ENCODE results near the gene SLC25A30. TPM values are rescaled to one million over a fixed set of nuclear protein-coding genes. Genes with fewer than 3 reads are reported as not detected.

SLC25A30 gene
- total and polyA plus RNA-seq, 2 donors (not counting 1 experiment from before 2014, with no cell fraction given): 11.2 to 16.9 TPM

DNA sequence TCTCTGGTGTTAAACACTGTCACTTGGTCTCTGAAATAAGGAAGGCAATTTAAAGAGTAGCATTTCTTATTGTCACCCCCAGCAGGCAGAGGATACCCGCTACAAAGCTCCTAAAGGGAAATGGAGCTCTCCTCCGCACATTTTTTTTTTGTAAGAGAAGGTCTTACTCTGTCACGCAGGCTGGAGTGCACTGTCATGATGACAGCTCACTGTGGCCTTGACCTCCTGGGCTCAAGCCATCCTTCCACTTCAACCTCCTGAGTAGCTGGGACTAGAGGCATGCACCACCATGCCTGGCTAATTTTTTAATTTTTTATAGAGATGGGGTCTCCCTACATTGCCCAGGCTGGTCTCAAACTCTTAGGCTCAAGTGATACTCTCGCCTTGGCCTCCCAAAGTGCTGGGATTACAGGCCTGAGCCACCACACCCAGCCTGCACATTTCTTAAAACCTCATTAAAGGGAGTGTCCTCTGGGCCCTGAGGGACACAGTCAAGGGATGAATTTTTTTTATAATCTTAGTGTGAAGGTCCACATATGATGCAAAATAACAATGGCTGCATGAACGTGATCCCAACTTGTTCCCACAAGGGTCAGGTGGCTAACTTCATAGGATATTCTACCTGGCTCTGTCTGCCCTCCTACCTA, 32.1 kb downstream of the SLC25A30 start:
- Histone ChIP-seq H3K4me3 (ENCODE audit: control extremely low read depth in 1 of 5, extremely low read depth in 1 of 5, insufficient read depth in 1 of 5, low read depth in 2 of 5, low read length in 4 of 5) (no peak overlapping the region), H3K36me3 (replicated peaks in 1 of 2; ENCODE audit: control extremely low read depth in 1 of 2, control insufficient read depth in 1 of 2, extremely low read depth in 1 of 2, insufficient read depth in 2 of 2, low read length in 1 of 2) (peaks cover 0 to 8% of the 10 kb centered on the region in 2 experiments), H3K9ac (ENCODE audit: low read length) (no peak overlapping the region), H3K9me3 (ENCODE audit: control extremely low read depth in 1 of 3, control insufficient read depth in 2 of 3, insufficient read depth in 1 of 3, low read length in 2 of 3) (no peaks in the 10 kb centered on the region), H3K4me2 (replicated peaks; ENCODE audit: low read depth, low read length, poor library complexity, severe bottlenecking) (no peak overlapping the region), H3K4me1 (ENCODE audit: control insufficient read depth in 2 of 2, insufficient read depth in 2 of 2, low read length in 2 of 2) (no peaks in the 10 kb centered on the region), H3K79me2 (ENCODE audit: control insufficient read depth, insufficient read depth, low read length) (no peaks in the 10 kb centered on the region), H3K27me3 (replicated peaks in 1 of 4; ENCODE audit: control extremely low read depth in 1 of 4, control insufficient read depth in 3 of 4, insufficient read depth in 4 of 4, low read length in 3 of 4) (no peaks in the 10 kb centered on the region), H3K27ac (ENCODE audit: low read length in 2 of 2) (no peak overlapping the region), H4K20me1 (ENCODE audit: control insufficient read depth, insufficient read depth, low read length, poor library complexity, severe bottlenecking) (no peaks in the 10 kb centered on the region), H2AFZ (ENCODE audit: insufficient read depth, low read depth, low read length, poor library complexity, severe bottlenecking) (no peak overlapping the region)
- no peaks in the 10 kb centered on the region for H3K4me1 Mint-ChIP-seq
- CTCF ChIA-PET: interaction anchor here (1.1 kb wide), 1 partner anchor 15 kb away, joined by 3 read pairs; no protein-coding TSS in a partner anchor
- intact Hi-C loops (cut with micrococcal nuclease): no loop called here
- H3K4me3 Mint-ChIP-seq: no peak overlapping the region
- DNase-seq: no peak
- no peaks in the 10 kb centered on the region for H3K9me3 Mint-ChIP-seq (ENCODE audit: insufficient read depth)
- WGBS (ENCODE audit: insufficient coverage): 90% methylated on average over 2 of the region's 5 CpGs
- H3K27me3 Mint-ChIP-seq: no peaks in the 10 kb centered on the region
- TF ChIP-seq, protein P1, sequence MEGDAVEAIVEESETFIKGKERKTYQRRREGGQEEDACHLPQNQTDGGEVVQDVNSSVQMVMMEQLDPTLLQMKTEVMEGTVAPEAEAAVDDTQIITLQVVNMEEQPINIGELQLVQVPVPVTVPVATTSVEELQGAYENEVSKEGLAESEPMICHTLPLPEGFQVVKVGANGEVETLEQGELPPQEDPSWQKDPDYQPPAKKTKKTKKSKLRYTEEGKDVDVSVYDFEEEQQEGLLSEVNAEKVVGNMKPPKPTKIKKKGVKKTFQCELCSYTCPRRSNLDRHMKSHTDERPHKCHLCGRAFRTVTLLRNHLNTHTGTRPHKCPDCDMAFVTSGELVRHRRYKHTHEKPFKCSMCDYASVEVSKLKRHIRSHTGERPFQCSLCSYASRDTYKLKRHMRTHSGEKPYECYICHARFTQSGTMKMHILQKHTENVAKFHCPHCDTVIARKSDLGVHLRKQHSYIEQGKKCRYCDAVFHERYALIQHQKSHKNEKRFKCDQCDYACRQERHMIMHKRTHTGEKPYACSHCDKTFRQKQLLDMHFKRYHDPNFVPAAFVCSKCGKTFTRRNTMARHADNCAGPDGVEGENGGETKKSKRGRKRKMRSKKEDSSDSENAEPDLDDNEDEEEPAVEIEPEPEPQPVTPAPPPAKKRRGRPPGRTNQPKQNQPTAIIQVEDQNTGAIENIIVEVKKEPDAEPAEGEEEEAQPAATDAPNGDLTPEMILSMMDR (IDR thresholded peaks at IDR 0.05): no peak
- TF ChIP-seq EZH2 (IDR thresholded peaks at IDR 0.05; ENCODE audit: borderline replicate concordance, insufficient read depth, low read depth, low read length, poor library complexity, severe bottlenecking): no peak
- POLR2A ChIA-PET: no interaction called here
- H3K27ac Mint-ChIP-seq: no peak overlapping the region
- no peak for ATAC-seq (ENCODE audit: low read depth)

DNA sequence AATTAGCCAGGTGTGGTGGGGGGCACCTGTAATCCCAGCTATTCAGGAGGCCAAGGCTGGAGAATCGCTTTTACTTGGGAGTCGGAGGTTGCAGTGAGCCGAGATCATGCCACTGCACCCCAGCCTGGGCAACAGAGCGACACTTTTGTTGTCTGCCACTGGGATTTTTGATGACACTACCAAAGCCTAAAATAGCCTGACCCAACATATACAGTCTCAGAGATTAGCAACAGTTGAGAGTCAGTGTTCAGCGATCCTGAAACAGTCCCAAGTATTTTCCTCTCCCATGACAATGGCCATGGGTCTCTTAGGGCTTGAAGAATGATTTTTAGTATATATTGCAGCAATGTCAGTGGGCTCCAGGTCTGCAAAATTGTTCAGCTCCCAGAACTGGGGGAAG, 32.9 kb downstream of the SLC25A30 start:
- no peaks in the 10 kb centered on the region for H4K20me1 ChIP-seq (ENCODE audit: control insufficient read depth, insufficient read depth, low read length, poor library complexity, severe bottlenecking)
- no peak overlapping the region for H3K4me3 Mint-ChIP-seq
- CTCF ChIA-PET: no interaction called here
- intact Hi-C loops (cut with micrococcal nuclease): no loop called here
- ATAC-seq (ENCODE audit: low read depth) (no peak), DNase-seq (no peak)
- H3K27ac ChIP-seq (ENCODE audit: low read length in 2 of 2): no peak overlapping the region
- no peak overlapping the region for H3K27ac Mint-ChIP-seq
- TF ChIP-seq EZH2 (IDR thresholded peaks at IDR 0.05; ENCODE audit: borderline replicate concordance, insufficient read depth, low read depth, low read length, poor library complexity, severe bottlenecking): no peak
- TF ChIP-seq, protein P1 (IDR thresholded peaks at IDR 0.05): no peak
- H3K9me3 ChIP-seq (ENCODE audit: control extremely low read depth in 1 of 3, control insufficient read depth in 2 of 3, insufficient read depth in 1 of 3, low read length in 2 of 3): no peaks in the 10 kb centered on the region
- 98% methylated on average over 4 of the region's 5 CpGs for WGBS (ENCODE audit: insufficient coverage)
- H3K27me3 Mint-ChIP-seq: no peaks in the 10 kb centered on the region
- no peaks in the 10 kb centered on the region for H3K9me3 Mint-ChIP-seq (ENCODE audit: insufficient read depth)
- H3K9ac ChIP-seq (ENCODE audit: low read length): no peak overlapping the region
- no peaks in the 10 kb centered on the region for H3K4me1 ChIP-seq (ENCODE audit: control insufficient read depth in 2 of 2, insufficient read depth in 2 of 2, low read length in 2 of 2)
- POLR2A ChIA-PET: no interaction called here
- H3K4me3 ChIP-seq (ENCODE audit: control extremely low read depth in 1 of 5, extremely low read depth in 1 of 5, insufficient read depth in 1 of 5, low read depth in 2 of 5, low read length in 4 of 5): no peak overlapping the region
- no peak overlapping the region for H2AFZ ChIP-seq (ENCODE audit: insufficient read depth, low read depth, low read length, poor library complexity, severe bottlenecking)
- no peaks in the 10 kb centered on the region for H3K4me1 Mint-ChIP-seq
- H3K36me3 ChIP-seq (replicated peaks in 1 of 2; ENCODE audit: control extremely low read depth in 1 of 2, control insufficient read depth in 1 of 2, extremely low read depth in 1 of 2, insufficient read depth in 2 of 2, low read length in 1 of 2): peaks cover 0 to 8% of the 10 kb centered on the region in 2 experiments
- H3K27me3 ChIP-seq (replicated peaks in 1 of 4; ENCODE audit: control extremely low read depth in 1 of 4, control insufficient read depth in 3 of 4, insufficient read depth in 4 of 4, low read length in 3 of 4): no peaks in the 10 kb centered on the region
- no peaks in the 10 kb centered on the region for H3K79me2 ChIP-seq (ENCODE audit: control insufficient read depth, insufficient read depth, low read length)
- no peak overlapping the region for H3K4me2 ChIP-seq (replicated peaks; ENCODE audit: low read depth, low read length, poor library complexity, severe bottlenecking)

All from B cell (primary cell).